Limb (tissue), 2 donors: ENCODE measurements around the gene PLEKHD1.
"Not testable (repeated sequence)": the region's sequence is repeated elsewhere in the genome, so short reads cannot be mapped to it uniquely, and the experiment has no call there.

Experiments
- DNase-seq, 2 donors: peaks; one replicate each; pipeline ENCODE4 v3.0.0-alpha.2; 2016; ENCODE audit errors: extremely low spot score in 2 of 2

PLEKHD1 gene

DNA sequence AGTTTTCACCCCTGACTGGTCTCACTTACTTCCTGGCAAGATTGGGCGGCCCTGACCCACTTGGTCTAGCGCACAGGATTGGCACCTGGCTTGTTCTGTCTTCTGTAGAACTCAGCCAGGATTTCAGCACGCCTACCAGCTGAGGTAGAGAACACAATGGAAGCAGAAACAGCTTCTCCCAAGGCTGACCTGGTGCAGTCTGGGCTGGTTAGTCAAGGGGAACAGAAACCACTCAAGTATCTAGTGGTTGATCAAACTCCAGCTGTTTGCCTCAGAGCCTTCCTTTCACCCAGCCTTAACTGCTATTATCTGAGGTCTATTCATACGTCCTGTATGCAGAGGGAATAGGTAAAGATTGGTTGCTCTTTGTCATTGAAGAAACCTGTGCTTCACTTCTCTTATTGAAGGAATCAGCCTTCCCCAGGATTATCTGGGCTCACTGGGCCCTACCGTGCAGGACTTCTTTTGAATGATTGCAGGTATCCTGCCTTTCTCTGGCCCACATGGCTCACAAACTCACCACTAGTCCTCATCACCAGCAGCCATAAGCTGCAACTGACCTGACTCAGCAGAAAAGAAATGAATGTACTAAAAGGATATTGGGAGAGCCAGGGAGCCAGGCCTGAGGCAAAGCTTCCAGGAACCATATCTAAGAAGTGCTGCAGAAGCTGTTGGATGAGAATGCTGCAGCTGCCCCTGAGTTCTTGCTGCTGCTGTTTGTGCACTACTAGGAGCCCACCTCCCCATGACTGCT lies 2.5 kb upstream of the PLEKHD1 start:
- DNase-seq = no peak

GRCh38 chr14:69483765-69484443 lies 624 bp upstream of the PLEKHD1 start:
- peak; percentile 46 to 77 for DNase-seq

DNA sequence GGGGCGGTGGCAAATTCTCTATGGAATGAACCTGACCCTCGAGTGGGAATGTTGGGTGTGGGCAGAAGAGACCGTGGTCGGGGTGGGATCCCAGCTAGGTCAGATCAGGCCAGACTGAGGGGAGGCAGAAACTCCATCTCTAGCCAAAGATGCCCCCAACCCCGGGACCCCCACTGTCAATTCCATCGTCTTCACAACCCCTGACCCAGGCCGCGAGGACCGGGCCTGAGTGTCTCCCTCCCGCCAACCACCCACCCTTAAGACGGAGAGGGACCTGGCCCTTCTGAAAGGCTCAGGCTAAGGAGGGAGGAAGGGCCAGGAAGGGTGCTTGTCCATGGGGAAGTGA lies 760 bp downstream of the PLEKHD1 start:
- DNase-seq = no peak

- no peak for DNase-seq
Measured at GRCh38 chr14:69485701-69486100, 1.2 kb downstream of the PLEKHD1 start.

DNA sequence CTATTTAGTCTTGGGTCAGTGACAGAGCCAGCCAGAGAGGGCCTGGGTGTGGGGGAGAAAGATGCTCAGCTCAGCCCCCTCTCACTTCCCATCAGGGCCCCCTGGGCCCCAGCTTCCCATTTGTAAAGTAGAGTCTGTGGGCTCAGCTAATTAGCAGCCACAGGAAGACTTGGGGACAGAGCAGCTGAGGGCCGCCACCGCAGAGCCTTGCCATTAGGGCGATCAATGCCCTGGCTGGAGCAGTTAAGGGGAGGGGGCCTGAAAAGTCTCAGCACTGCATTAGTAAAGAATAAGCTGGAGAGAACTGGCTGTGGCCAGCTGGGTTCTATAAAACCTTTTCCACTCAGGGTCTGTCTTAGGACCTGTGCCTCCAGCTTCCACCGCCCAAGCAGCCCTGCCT lies 2.7 kb downstream of the PLEKHD1 start:
- DNase-seq = no peak

DNA sequence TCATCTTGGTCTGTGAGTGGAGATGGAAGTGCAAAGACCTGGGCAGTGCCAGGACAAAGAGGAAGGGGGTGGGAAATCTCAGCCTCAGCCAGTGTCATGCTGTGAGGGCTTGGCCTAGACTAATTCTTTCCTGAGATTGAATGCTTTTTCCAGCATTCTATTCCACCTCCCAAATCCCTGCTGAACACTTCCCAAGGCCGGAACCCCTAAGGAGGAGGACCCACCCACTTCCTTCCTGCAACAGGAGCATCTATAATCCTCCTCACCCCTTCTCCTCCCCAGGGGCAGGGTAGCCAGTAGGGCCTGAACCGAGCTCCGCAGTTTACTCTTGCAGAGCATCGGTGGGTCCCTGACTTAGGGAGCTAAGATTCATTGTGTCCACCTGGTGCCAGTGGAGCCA lies 3.2 kb downstream of the PLEKHD1 start:
- no peak for DNase-seq

- no peak for DNase-seq
Measured at GRCh38 chr14:69489495-69489894, 5.0 kb downstream of the PLEKHD1 start.

DNA sequence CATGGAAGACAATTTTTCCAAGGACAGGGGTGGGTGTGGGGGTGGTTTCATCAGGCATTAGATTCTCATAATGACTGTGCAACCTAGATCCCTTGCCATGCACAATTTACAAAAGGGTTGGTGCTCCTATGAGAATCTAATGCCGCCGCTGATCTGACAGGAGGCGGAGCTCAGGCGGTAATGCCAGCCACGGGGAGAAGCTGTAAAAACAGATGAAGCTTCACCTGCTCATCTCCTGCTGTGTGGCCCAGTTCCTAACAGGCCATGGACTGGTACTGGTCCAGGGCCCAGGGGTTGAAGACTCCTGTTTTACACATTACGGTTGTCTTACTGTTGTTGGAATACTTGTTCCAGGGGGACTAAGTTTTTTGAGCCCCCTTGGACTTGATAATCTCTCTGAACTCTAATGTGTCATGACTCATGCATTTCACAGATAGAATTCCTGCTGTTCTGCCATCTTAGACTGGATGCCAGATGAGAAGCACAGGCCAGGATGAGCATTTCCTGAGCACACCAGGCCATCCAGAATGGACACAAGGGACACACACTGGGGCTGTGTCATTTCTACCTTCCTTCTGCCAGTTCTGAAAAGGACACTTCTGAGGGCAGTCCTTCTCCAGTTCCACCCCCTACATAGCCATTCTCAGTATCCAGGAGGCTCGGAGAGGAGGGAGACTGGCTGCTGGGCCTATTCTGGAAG lies 5.8 kb downstream of the PLEKHD1 start:
- no peak for DNase-seq

- no peak for DNase-seq
Measured at GRCh38 chr14:69491193-69491592, 6.7 kb downstream of the PLEKHD1 start.

DNA sequence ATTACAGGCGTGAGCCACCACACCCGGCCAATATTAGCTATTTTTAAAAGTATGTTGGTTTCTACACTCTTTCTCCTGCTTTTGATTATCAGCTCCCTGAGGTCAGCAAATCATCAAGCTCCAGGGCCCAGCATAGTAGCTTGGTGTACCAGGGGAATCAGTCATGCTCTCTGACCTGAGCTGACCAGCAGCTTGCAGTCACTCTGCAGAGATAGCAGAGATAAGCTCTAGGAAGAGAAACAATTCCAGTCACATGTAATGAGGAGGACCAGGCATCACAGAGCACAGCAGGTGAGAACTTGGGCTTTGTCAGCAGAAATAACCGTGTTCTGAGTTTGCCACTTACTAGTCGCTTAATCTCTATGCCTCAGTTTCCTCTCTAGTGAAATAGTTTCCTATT lies 8.5 kb downstream of the PLEKHD1 start:
- no peak for DNase-seq

DNA sequence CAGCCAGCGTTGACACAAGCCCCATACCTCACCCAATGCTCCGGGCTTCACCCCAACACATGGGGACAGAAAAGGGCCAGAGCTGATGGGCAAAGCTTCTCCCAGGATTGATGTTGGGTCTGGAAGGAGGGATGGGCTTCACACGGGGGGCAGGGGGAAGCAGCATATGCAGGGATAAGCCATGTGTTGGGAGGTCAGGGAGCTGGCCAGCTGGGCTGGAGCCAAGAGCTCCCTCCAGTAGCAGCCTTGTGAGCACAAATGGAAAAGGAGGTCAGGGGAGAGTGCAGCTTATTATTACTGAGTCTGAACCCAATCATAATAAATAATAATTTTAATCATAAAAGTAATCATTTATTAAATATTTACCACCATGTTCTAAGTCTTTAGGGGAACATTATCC lies 9.3 kb downstream of the PLEKHD1 start:
- DNase-seq = no peak

- no peak for DNase-seq
Measured at GRCh38 chr14:69495341-69495921, 10.9 kb downstream of the PLEKHD1 start.

GRCh38 chr14:69497866-69498265 lies 13.3 kb downstream of the PLEKHD1 start:
- DNase-seq = not testable (repeated sequence)

DNA sequence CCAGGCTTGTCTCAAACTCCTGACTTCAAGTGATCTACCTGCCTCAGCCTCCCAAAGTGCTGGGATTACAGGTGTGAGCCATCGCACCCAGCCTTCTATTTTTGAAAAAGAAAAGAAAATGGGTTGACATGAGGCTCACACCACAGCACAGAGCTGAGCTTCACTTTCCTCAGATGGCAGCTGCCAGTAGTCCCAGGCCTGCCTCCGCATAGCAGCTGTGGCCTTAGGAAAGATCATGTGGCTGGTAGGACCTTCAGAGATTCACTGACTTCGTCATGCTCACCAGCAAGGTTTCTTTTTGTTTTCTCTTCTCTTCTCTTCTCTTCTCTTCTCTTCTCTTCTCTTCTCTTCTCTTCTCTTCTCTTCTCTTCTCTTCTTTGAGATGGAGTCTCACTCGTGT lies 13.8 kb downstream of the PLEKHD1 start:
- DNase-seq = not testable (repeated sequence)

GRCh38 chr14:69499436-69499835 lies 14.9 kb downstream of the PLEKHD1 start:
- DNase-seq = no peak

- no peak for DNase-seq
Measured at GRCh38 chr14:69500096-69500495, 15.6 kb downstream of the PLEKHD1 start.

- no peak for DNase-seq
Measured at GRCh38 chr14:69500736-69501135, 16.2 kb downstream of the PLEKHD1 start.

- peak; percentile 25 to 73 for DNase-seq
Measured at GRCh38 chr14:69501423-69501838, 16.9 kb downstream of the PLEKHD1 start.

DNA sequence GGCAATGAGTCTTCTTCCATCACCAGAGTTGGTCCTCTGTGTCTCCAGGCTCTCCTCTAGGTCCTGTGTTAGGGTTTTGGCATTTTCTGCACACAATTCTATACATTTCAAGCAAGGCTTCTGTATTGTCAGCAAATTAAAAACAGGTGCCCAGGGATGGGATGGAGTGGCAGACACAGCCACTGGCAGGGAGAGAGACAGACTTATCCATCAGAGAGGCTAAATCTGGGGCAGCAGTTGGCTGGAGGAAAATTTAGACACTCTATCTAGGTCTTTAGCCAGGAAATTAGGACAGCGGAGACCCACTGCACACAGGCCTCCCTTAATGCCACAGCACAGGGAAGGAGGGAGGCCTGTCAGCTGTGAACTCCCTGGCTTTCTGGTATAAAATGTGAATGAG lies 20.2 kb downstream of the PLEKHD1 start:
- DNase-seq = no peak

DNA sequence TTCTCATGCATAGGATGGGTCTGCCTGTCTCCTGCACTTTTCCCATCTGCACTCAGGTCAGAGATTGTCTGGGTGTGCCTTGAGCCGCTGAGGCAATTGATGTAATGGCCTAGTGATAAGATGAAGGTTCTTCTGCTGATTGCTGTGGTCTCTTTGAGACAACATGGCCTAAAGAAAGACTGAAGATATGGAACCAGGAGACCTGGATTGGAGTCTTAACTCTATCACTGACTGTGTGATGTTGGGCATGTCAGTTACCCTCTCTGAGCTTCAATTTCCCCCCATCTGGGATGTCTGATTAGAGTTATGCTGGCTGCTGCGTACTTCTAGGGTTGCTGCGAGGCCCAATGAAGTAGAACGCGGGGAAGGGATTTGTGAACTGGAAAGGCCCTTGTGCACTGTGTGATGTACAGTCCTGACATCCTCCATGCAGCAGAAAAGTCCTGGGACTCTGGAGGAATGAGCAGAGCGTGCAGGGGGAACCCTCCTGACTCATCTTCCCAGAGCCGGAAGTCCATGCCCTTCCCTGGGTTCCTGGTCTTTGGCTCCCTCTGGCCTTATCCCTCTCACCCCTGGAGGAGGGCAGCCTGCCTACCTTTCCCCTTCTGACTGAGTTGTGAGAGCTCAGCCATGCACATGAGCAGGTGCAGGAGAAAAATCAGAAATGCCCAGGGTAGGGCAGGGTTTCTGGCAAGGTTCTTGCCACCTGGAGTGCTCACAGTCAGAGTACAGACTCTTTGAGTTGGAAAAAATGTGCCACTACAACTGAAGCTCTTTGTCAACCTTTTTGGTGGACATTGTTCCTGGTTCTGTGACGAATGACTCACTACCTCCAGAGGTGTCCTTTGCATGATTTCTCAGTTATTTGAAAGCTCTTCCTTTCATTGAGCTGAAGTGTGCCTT lies 21.1 kb downstream of the PLEKHD1 start:
- DNase-seq = no peak

- no peak for DNase-seq
Measured at GRCh38 chr14:69506241-69506595, 21.7 kb downstream of the PLEKHD1 start.
